ENCODE measurements around the gene HEATR1. TPM values are rescaled to one million over a fixed set of nuclear protein-coding genes. Genes with fewer than 3 reads are reported as not detected.
"Not testable (repeated sequence)": the region's sequence is repeated elsewhere in the genome, so short reads cannot be mapped to it uniquely, and the experiment has no call there.

Gene HEATR1
- total and polyA plus RNA-seq, 4 donors, result 4.2 to 37.5 (median 19.6) TPM

DNA sequence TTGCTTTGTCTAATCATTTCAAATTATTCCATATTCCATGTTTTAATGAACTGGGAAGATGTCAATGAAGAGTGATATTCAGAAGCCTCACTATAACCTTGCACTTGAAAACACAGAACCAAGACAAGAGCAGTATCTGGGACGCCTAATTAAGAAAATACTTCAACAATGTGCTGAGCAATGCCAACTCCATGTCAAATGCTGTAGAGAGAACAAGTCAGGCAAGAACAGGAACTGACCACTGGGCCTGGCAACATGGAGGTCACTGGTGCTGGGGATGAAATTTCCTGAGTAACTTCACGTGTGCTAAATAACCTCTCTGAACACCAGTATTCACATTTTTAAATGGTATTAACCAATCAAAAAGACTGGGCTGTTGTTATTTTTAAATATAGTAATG is 22.8 kb downstream of the HEATR1 start:
- TF ChIP-seq, protein P1, sequence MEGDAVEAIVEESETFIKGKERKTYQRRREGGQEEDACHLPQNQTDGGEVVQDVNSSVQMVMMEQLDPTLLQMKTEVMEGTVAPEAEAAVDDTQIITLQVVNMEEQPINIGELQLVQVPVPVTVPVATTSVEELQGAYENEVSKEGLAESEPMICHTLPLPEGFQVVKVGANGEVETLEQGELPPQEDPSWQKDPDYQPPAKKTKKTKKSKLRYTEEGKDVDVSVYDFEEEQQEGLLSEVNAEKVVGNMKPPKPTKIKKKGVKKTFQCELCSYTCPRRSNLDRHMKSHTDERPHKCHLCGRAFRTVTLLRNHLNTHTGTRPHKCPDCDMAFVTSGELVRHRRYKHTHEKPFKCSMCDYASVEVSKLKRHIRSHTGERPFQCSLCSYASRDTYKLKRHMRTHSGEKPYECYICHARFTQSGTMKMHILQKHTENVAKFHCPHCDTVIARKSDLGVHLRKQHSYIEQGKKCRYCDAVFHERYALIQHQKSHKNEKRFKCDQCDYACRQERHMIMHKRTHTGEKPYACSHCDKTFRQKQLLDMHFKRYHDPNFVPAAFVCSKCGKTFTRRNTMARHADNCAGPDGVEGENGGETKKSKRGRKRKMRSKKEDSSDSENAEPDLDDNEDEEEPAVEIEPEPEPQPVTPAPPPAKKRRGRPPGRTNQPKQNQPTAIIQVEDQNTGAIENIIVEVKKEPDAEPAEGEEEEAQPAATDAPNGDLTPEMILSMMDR (IDR thresholded peaks at IDR 0.05; ENCODE audit: control extremely low read depth, extremely low read depth), result no peak
- DNase-seq (no peak), ATAC-seq (ENCODE audit: insufficient read depth, low FRiP score) (no peak)
- Histone ChIP-seq H3K4me3 (no peak overlapping the region), H3K27ac (ENCODE audit: low read depth in 1 of 2, low read length in 1 of 2) (no peak overlapping the region), H3K27me3 (ENCODE audit: control insufficient read depth in 3 of 3, insufficient read depth in 3 of 3, low read length in 2 of 3) (no peaks in the 10 kb centered on the region), H3K4me1 (ENCODE audit: control insufficient read depth in 5 of 5, insufficient read depth in 5 of 5, low read length in 5 of 5) (no peaks in the 10 kb centered on the region), H3K9ac (ENCODE audit: insufficient read depth in 1 of 2, low read length in 2 of 2) (no peak overlapping the region), H3K9me3 (ENCODE audit: control insufficient read depth in 4 of 4, insufficient read depth in 3 of 4, low read length in 3 of 4) (no peaks in the 10 kb centered on the region), H3K36me3 (ENCODE audit: control insufficient read depth in 4 of 4, insufficient read depth in 4 of 4, low read length in 4 of 4) (peaks cover 15 to 27% (median 25%) of the 10 kb centered on the region in 4 donors)
- 90 to 95% methylated on average over 2 of the region's 2 CpGs for WGBS, 2 donors

DNA sequence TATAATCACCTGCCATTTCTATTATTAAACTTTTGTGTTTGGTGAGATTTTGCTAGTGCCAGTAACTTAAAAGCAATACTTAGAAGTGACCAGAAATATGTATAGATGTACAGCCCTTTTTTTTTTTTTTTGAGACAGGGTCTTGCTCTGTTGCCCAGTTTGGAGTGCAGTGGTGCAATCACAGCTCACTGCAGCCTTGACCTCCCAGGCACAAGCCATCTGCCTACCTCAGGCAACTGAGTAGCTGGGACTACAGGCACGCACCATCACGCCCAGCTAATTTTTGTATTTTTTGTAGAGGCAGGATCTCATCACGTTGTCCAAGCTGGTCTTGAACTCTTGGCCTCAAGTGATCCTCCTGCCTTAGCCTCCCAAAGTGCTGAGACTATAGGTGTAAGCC is 23.9 kb downstream of the HEATR1 start:
- ATAC-seq (ENCODE audit: insufficient read depth, low FRiP score); H3K4me3 ChIP-seq; H3K9ac ChIP-seq (ENCODE audit: insufficient read depth in 1 of 2, low read length in 2 of 2); H3K27me3 ChIP-seq (ENCODE audit: control insufficient read depth in 3 of 3, insufficient read depth in 3 of 3, low read length in 2 of 3); DNase-seq; H3K4me1 ChIP-seq (ENCODE audit: control insufficient read depth in 5 of 5, insufficient read depth in 5 of 5, low read length in 5 of 5); H3K9me3 ChIP-seq (ENCODE audit: control insufficient read depth in 4 of 4, insufficient read depth in 3 of 4, low read length in 3 of 4); H3K27ac ChIP-seq (ENCODE audit: low read depth in 1 of 2, low read length in 1 of 2): not testable (repeated sequence)
- 96 to 97% methylated on average over 3 of the region's 3 CpGs for WGBS, 2 donors
- H3K36me3 ChIP-seq (ENCODE audit: control insufficient read depth in 4 of 4, insufficient read depth in 4 of 4, low read length in 4 of 4), result peaks cover 16 to 30% (median 25%) of the 10 kb centered on the region in 4 donors

DNA sequence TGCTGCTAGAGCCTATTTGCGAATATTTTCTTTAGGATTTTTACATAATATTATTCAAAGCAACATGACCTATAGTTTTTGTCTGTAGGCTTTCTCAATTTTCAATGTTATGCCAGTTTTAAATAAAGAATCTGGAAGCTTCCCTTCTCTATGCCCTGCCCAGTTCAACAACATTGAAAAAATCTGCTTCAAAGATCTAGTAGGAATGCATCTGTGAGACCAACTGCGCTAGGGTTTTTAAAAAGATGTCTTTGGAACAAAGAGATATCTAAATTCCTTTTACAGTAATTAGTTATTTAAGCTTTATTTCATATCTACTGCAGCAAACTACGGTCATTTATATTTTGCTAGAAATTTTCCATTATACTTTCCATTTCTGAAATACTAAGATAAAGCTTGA is 25.7 kb downstream of the HEATR1 start:
- H3K9ac ChIP-seq (ENCODE audit: insufficient read depth in 1 of 2, low read length in 2 of 2), result no peak overlapping the region
- H3K4me1 ChIP-seq (ENCODE audit: control insufficient read depth in 5 of 5, insufficient read depth in 5 of 5, low read length in 5 of 5), result no peaks in the 10 kb centered on the region
- TF ChIP-seq, protein P1 (IDR thresholded peaks at IDR 0.05; ENCODE audit: control extremely low read depth, extremely low read depth), result no peak
- ATAC-seq (ENCODE audit: insufficient read depth, low FRiP score) (no peak), DNase-seq (no peak)
- H3K27ac ChIP-seq (ENCODE audit: low read depth in 1 of 2, low read length in 1 of 2), result no peak overlapping the region
- H3K27me3 ChIP-seq (ENCODE audit: control insufficient read depth in 3 of 3, insufficient read depth in 3 of 3, low read length in 2 of 3), result no peaks in the 10 kb centered on the region
- 99% methylated on average over 3 of the region's 3 CpGs for WGBS, 2 donors
- H3K36me3 ChIP-seq (ENCODE audit: control insufficient read depth in 4 of 4, insufficient read depth in 4 of 4, low read length in 4 of 4), result peaks cover 13 to 30% (median 25%) of the 10 kb centered on the region in 4 donors
- H3K4me3 ChIP-seq, result no peak overlapping the region
- no peaks in the 10 kb centered on the region for H3K9me3 ChIP-seq (ENCODE audit: control insufficient read depth in 4 of 4, insufficient read depth in 3 of 4, low read length in 3 of 4)

- H3K9me3 ChIP-seq (ENCODE audit: control insufficient read depth in 4 of 4, insufficient read depth in 3 of 4, low read length in 3 of 4); H3K4me1 ChIP-seq (ENCODE audit: control insufficient read depth in 5 of 5, insufficient read depth in 5 of 5, low read length in 5 of 5); H3K4me3 ChIP-seq; H3K9ac ChIP-seq (ENCODE audit: insufficient read depth in 1 of 2, low read length in 2 of 2); ATAC-seq (ENCODE audit: insufficient read depth, low FRiP score); H3K27ac ChIP-seq (ENCODE audit: low read depth in 1 of 2, low read length in 1 of 2); H3K27me3 ChIP-seq (ENCODE audit: control insufficient read depth in 3 of 3, insufficient read depth in 3 of 3, low read length in 2 of 3); DNase-seq: not testable (repeated sequence)
- WGBS, 2 donors, result 83 to 88% methylated on average over 7 of the region's 7 CpGs
- peaks cover 13 to 33% (median 25%) of the 10 kb centered on the region in 4 donors for H3K36me3 ChIP-seq (ENCODE audit: control insufficient read depth in 4 of 4, insufficient read depth in 4 of 4, low read length in 4 of 4)
These were observed 27.3 kb downstream of the HEATR1 start for GRCh38 chr1:236577041-236577440.

- Histone ChIP-seq H3K4me1 (ENCODE audit: control insufficient read depth in 5 of 5, insufficient read depth in 5 of 5, low read length in 5 of 5) (no peaks in the 10 kb centered on the region), H3K27me3 (ENCODE audit: control insufficient read depth in 3 of 3, insufficient read depth in 3 of 3, low read length in 2 of 3) (no peaks in the 10 kb centered on the region), H3K9me3 (ENCODE audit: control insufficient read depth in 4 of 4, insufficient read depth in 3 of 4, low read length in 3 of 4) (no peaks in the 10 kb centered on the region), H3K9ac (ENCODE audit: insufficient read depth in 1 of 2, low read length in 2 of 2) (no peak overlapping the region), H3K36me3 (ENCODE audit: control insufficient read depth in 4 of 4, insufficient read depth in 4 of 4, low read length in 4 of 4) (peaks cover 13 to 41% (median 25%) of the 10 kb centered on the region in 4 donors), H3K4me3 (no peak overlapping the region), H3K27ac (ENCODE audit: low read depth in 1 of 2, low read length in 1 of 2) (no peak overlapping the region)
- ATAC-seq (ENCODE audit: insufficient read depth, low FRiP score) (no peak), DNase-seq (no peak)
- WGBS, 2 donors, result 57 to 62% methylated on average over 2 of the region's 2 CpGs
- TF ChIP-seq, protein P1 (IDR thresholded peaks at IDR 0.05; ENCODE audit: control extremely low read depth, extremely low read depth), result no peak
These were observed 28.3 kb downstream of the HEATR1 start for GRCh38 chr1:236576004-236576403.
